GM12878 (cell line): ENCODE results near the gene FYB1.

Experiments
- BHLHE40 ChIP-seq, 2 experiments: fragments of 450-650 bp in 1 of 2; IDR thresholded peaks; 2 replicates each; pipeline ENCODE4 v1.6.1; 2011 to 2017; ENCODE audit warnings: low read depth in 2 of 2, borderline replicate concordance in 1 of 2, improper control_type of control experiment in 1 of 2, low read length in 1 of 2, mild to moderate bottlenecking in 1 of 2
- BRCA1 ChIP-seq: IDR thresholded peaks from 2 replicates; pipeline ENCODE4 v1.6.1; 2011; ENCODE audit warnings: low read depth, low read length, improper control_type of control experiment
- CBX5 ChIP-seq: sonication (generic); IDR thresholded peaks from 2 replicates; pipeline ENCODE4 v1.6.1; 2016; ENCODE audit warnings: low read depth, moderate library complexity, mild to moderate bottlenecking, inconsistent platforms
- CTCF ChIP-seq, 3 experiments: IDR thresholded peaks in 2 of 3; conservative IDR thresholded peaks in 1 of 3; 2 replicates each; pipeline ENCODE4 v1.5.1; 2011; ENCODE audit warnings: low read depth in 3 of 3, low read length in 3 of 3, mild to moderate bottlenecking in 3 of 3, control low read depth in 2 of 3, moderate library complexity in 2 of 3, inconsistent platforms in 1 of 3, mixed read lengths in 1 of 3; ENCODE audit not compliant: control insufficient read depth in 2 of 3, insufficient read depth in 1 of 3; ENCODE audit errors: extremely low read depth in 1 of 3
- EZH2 ChIP-seq: IDR thresholded peaks from 2 replicates; pipeline ENCODE4 v1.6.1; 2012; ENCODE audit warnings: low read depth, mild to moderate bottlenecking, control low read depth, inconsistent platforms, low read length, borderline replicate concordance; ENCODE audit not compliant: control insufficient read depth
- KAT2A ChIP-seq: conservative IDR thresholded peaks from 2 replicates; pipeline ENCODE4 v1.6.1; 2011; ENCODE audit warnings: low read depth, low read length; ENCODE audit not compliant: control insufficient read depth
- MYB ChIP-seq: fragments of 150-350 bp; IDR thresholded peaks from 2 replicates; pipeline ENCODE4 v1.6.1; 2014; ENCODE audit warnings: mild to moderate bottlenecking, low read depth, low read length, borderline replicate concordance
- POLR2AphosphoS5 ChIP-seq: IDR thresholded peaks from 2 replicates; pipeline ENCODE4 v1.6.1; 2011; ENCODE audit warnings: mild to moderate bottlenecking, low read length, inconsistent platforms
- RAD21 ChIP-seq: IDR thresholded peaks from 2 replicates; pipeline ENCODE4 v1.6.1; 2011; ENCODE audit warnings: mild to moderate bottlenecking, low read depth, low read length, moderate library complexity; ENCODE audit not compliant: insufficient read depth
- RFX5 ChIP-seq: IDR thresholded peaks from 2 replicates; pipeline ENCODE4 v1.6.1; 2011; ENCODE audit warnings: low read depth, low read length, improper control_type of control experiment
- SP1 ChIP-seq: IDR thresholded peaks from one replicate; pipeline ENCODE4 v1.6.1; 2011; ENCODE audit warnings: low read depth, low read length
- TAF1 ChIP-seq: IDR thresholded peaks from 2 replicates; pipeline ENCODE4 v1.6.1; 2011; ENCODE audit warnings: mild to moderate bottlenecking, low read depth, low read length, borderline replicate concordance

DNA sequence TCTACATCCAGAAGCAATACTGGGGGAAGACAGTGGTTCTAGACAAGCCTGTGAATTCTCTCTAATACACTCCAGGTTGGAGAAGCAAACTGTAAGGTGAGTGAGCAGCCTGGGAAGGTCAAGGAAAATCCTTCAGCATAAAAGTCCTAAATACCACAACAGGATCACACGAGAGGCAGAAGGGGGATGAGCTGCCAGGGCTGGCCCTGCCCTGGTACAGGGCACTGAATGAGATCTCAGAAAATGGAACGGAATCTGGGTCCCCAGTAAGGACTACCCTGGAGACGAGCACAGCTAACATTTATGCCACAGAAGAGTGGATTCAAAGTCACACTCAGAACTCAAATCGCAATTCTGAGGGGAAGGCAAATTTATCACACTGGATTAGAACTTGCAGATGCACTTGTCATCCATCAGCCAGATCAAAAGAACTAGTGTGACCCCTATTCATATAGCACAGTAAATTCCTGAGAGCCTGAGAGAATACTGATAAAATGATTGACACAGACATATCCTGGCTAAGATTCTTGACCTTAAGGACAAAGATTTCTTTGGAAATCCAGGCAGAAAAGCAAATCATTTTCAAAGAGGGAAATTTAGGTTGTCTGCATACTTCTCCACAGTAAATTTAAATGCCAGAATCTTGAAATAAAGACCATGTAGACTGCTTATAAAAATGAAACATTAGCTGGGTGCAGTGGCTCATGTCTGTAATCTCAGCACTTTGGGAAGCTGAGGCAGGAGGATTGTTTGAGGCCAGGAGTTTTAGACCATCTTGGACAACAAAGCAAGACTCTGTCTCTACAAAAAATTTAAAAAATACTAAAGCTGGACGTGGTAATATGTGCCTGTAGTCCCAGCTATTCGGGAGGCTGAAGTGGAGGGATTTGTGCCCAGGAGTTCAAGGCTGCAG is 25.6 kb downstream of the FYB1 start:
- TF ChIP-seq TAF1 (no peak), MYB (no peak), CTCF (IDR thresholded peaks at IDR 0.05 in 2 of 3, conservative IDR thresholded peaks at IDR 0.05 in 1 of 3; ENCODE audit: control insufficient read depth in 2 of 3, extremely low read depth in 1 of 3, insufficient read depth in 1 of 3, low read depth in 3 of 3, low read length in 3 of 3) (no peak), POLR2AphosphoS5 (no peak), RAD21 (no peak), KAT2A (no peak), RFX5 (no peak), BHLHE40 (IDR thresholded peaks at IDR 0.05; ENCODE audit: borderline replicate concordance in 1 of 2, low read depth in 2 of 2, low read length in 1 of 2) (no peak), EZH2 (no peak), SP1 (no peak), BRCA1 (no peak), CBX5 (no peak)
